HEK293 (cell line): Measurements from ENCODE around the gene TUT4.

ENCODE experiments used
- CTCF ChIA-PET: fragments of 350-600 bp; formaldehyde crosslinking; extraction: SDS; loops from one replicate; lab custom pipeline; 2021; ENCODE audit warnings: antibody characterized with exemption; lab: Yijun Ruan, JAX
- POLR2A ChIA-PET: fragments of 300-600 bp; formaldehyde crosslinking; extraction: SDS; loops from one replicate; lab custom pipeline; 2020; ENCODE audit warnings: antibody characterized with exemption, inconsistent platforms; lab: Yijun Ruan, JAX
- H3K27ac ChIP-seq: fragments of 200-500 bp; sonication (Bioruptor generic); 2 replicates; pipeline ENCODE4 v1.5.1; 2014; ENCODE audit warnings: low read depth, low read length, control low read depth, inconsistent platforms; ENCODE audit errors: extremely low read depth
- H3K36me3 ChIP-seq, 2 experiments: fragments of 200-500 bp in 1 of 2; sonication (Bioruptor generic) in 1 of 2; 1 replicate in 1 of 2; 2 replicates in 1 of 2; pipeline ENCODE4 v1.5.1; 2014 to 2017; ENCODE audit warnings: inconsistent platforms in 2 of 2, low read length in 2 of 2; ENCODE audit not compliant: control insufficient read depth in 2 of 2, insufficient read depth in 1 of 2
- H3K4me1 ChIP-seq: fragments of 200-500 bp; sonication (Bioruptor generic); 2 replicates; pipeline ENCODE4 v1.5.1; 2014; ENCODE audit warnings: mild to moderate bottlenecking, low read length, inconsistent platforms; ENCODE audit not compliant: control insufficient read depth, insufficient read depth
- H3K4me3 ChIP-seq: 2 replicates; pipeline ENCODE4 v1.5.1; 2011; ENCODE audit warnings: low read depth, mild to moderate bottlenecking, control low read depth, low read length, moderate library complexity
- H3K9me3 ChIP-seq: fragments of 200-500 bp; sonication (Bioruptor generic); 2 replicates; pipeline ENCODE4 v1.5.1; 2014; ENCODE audit warnings: low read depth, low read length, inconsistent platforms; ENCODE audit not compliant: control insufficient read depth, insufficient read depth
- ATF2 ChIP-seq: fragments of 450-650 bp; formaldehyde crosslinking; IDR thresholded peaks from 2 replicates; pipeline ENCODE4 v1.5.1; 2016; ENCODE audit warnings: missing biosample characterization, missing genetic modification characterization, low read depth
- GLI4 ChIP-seq: fragments of 450-650 bp; formaldehyde crosslinking; IDR thresholded peaks from 2 replicates; pipeline ENCODE4 v1.5.1; 2016; ENCODE audit warnings: missing biosample characterization, missing genetic modification characterization
- KLF10 ChIP-seq: fragments of 450-650 bp; IDR thresholded peaks from 2 replicates; pipeline ENCODE4 v1.5.1; 2018; ENCODE audit warnings: missing biosample characterization, mild to moderate bottlenecking, missing genetic modification characterization
- MZF1 ChIP-seq: fragments of 450-650 bp; formaldehyde crosslinking; IDR thresholded peaks from 2 replicates; pipeline ENCODE4 v1.5.1; 2017; ENCODE audit warnings: missing biosample characterization, missing genetic modification characterization, borderline replicate concordance
- OSR2 ChIP-seq: fragments of 450-650 bp; formaldehyde crosslinking; IDR thresholded peaks from 2 replicates; pipeline ENCODE4 v1.5.1; 2016; ENCODE audit warnings: missing biosample characterization, missing genetic modification characterization
- PRDM1 ChIP-seq: fragments of 450-650 bp; formaldehyde crosslinking; IDR thresholded peaks from 2 replicates; pipeline ENCODE4; 2016; ENCODE audit warnings: missing biosample characterization, missing genetic modification characterization
- SCRT1 ChIP-seq: fragments of 450-650 bp; formaldehyde crosslinking; IDR thresholded peaks from 2 replicates; pipeline ENCODE4 v1.5.1; 2016; ENCODE audit warnings: missing biosample characterization, missing genetic modification characterization, borderline replicate concordance
- SETDB1 ChIP-seq: IDR thresholded peaks from one replicate; pipeline ENCODE4 v1.6.1; 2017; ENCODE audit warnings: mild to moderate bottlenecking, low read length, moderate library complexity, mixed read lengths; ENCODE audit not compliant: insufficient read length
- TSHZ1 ChIP-seq: fragments of 450-650 bp; formaldehyde crosslinking; IDR thresholded peaks from 2 replicates; pipeline ENCODE4 v1.5.1; 2016; ENCODE audit warnings: missing biosample characterization, missing genetic modification characterization, borderline replicate concordance
- WT1 ChIP-seq: fragments of 450-650 bp; formaldehyde crosslinking; IDR thresholded peaks from 2 replicates; pipeline ENCODE4 v1.5.1; 2016; ENCODE audit warnings: missing biosample characterization, missing genetic modification characterization
- ZBTB1 ChIP-seq: fragments of 450-650 bp; formaldehyde crosslinking; IDR thresholded peaks from 2 replicates; pipeline ENCODE4 v1.5.1; 2016; ENCODE audit warnings: missing biosample characterization, missing genetic modification characterization
- ZBTB17 ChIP-seq: fragments of 450-650 bp; formaldehyde crosslinking; IDR thresholded peaks from 2 replicates; pipeline ENCODE4 v1.5.1; 2016; ENCODE audit warnings: missing biosample characterization, missing genetic modification characterization
- ZNF132 ChIP-seq: fragments of 450-650 bp; formaldehyde crosslinking; IDR thresholded peaks from 2 replicates; pipeline ENCODE4 v1.5.1; 2017; ENCODE audit warnings: missing biosample characterization, missing genetic modification characterization, borderline replicate concordance
- ZNF155 ChIP-seq: fragments of 450-650 bp; formaldehyde crosslinking; IDR thresholded peaks from 2 replicates; pipeline ENCODE4 v1.5.1; 2016; ENCODE audit warnings: missing biosample characterization, missing genetic modification characterization
- ZNF184 ChIP-seq: fragments of 450-650 bp; IDR thresholded peaks from 2 replicates; pipeline ENCODE4 v1.5.1; 2018; ENCODE audit warnings: missing biosample characterization, mild to moderate bottlenecking, missing genetic modification characterization
- ZNF239 ChIP-seq: fragments of 450-650 bp; formaldehyde crosslinking; IDR thresholded peaks from 2 replicates; pipeline ENCODE4 v1.5.1; 2016; ENCODE audit warnings: missing biosample characterization, missing genetic modification characterization
- ZNF274 ChIP-seq, 2 experiments: fragments of 200-500 bp in 1 of 2; fragments of 450-650 bp in 1 of 2; sonication (Bioruptor generic) in 1 of 2; formaldehyde crosslinking in 1 of 2; IDR thresholded peaks; 2 replicates each; pipeline versions ENCODE4 v1.5.1 to v1.6.1; 2014 to 2016; ENCODE audit warnings: borderline replicate concordance in 1 of 2, inconsistent platforms in 1 of 2, low read length in 1 of 2, missing biosample characterization in 1 of 2, missing genetic modification characterization in 1 of 2
- ZNF350 ChIP-seq: fragments of 450-650 bp; formaldehyde crosslinking; IDR thresholded peaks from 2 replicates; pipeline ENCODE4 v1.5.0; 2017; ENCODE audit warnings: missing biosample characterization, mild to moderate bottlenecking, missing genetic modification characterization
- ZNF366 ChIP-seq: fragments of 450-650 bp; formaldehyde crosslinking; conservative IDR thresholded peaks from 2 replicates; pipeline ENCODE4 v1.5.1; 2016; ENCODE audit warnings: missing biosample characterization, missing genetic modification characterization
- ZNF416 ChIP-seq: fragments of 450-650 bp; formaldehyde crosslinking; IDR thresholded peaks from 2 replicates; pipeline ENCODE4 v1.5.1; 2016; ENCODE audit warnings: missing biosample characterization, missing genetic modification characterization
- ZNF423 ChIP-seq: fragments of 450-650 bp; formaldehyde crosslinking; IDR thresholded peaks from 2 replicates; pipeline ENCODE4 v1.5.1; 2016; ENCODE audit warnings: missing biosample characterization, missing genetic modification characterization
- ZNF521 ChIP-seq: fragments of 450-650 bp; formaldehyde crosslinking; IDR thresholded peaks from 2 replicates; pipeline ENCODE4 v1.5.1; 2017; ENCODE audit warnings: missing biosample characterization, mild to moderate bottlenecking, missing genetic modification characterization
- ZNF529 ChIP-seq: fragments of 450-650 bp; formaldehyde crosslinking; IDR thresholded peaks from 2 replicates; pipeline ENCODE4 v1.5.1; 2017; ENCODE audit warnings: missing genetic modification characterization, missing biosample characterization; ENCODE audit not compliant: insufficient replicate concordance
- ZNF558 ChIP-seq: fragments of 450-650 bp; formaldehyde crosslinking; IDR thresholded peaks from 2 replicates; pipeline ENCODE4 v1.5.1; 2016; ENCODE audit warnings: missing biosample characterization, missing genetic modification characterization
- ZNF585B ChIP-seq: fragments of 450-650 bp; formaldehyde crosslinking; IDR thresholded peaks from 2 replicates; pipeline ENCODE4 v1.5.1; 2016; ENCODE audit warnings: missing biosample characterization, missing genetic modification characterization
- ZNF610 ChIP-seq: fragments of 450-650 bp; formaldehyde crosslinking; IDR thresholded peaks from 2 replicates; pipeline ENCODE4 v1.5.1; 2016; ENCODE audit warnings: missing biosample characterization, missing genetic modification characterization, borderline replicate concordance
- ZNF629 ChIP-seq: fragments of 450-650 bp; formaldehyde crosslinking; IDR thresholded peaks from 2 replicates; pipeline ENCODE4 v1.5.1; 2017; ENCODE audit warnings: missing biosample characterization, missing genetic modification characterization
- ZNF658 ChIP-seq: fragments of 450-650 bp; formaldehyde crosslinking; IDR thresholded peaks from 2 replicates; pipeline ENCODE4; 2016; ENCODE audit warnings: missing biosample characterization, missing genetic modification characterization
- ZNF664 ChIP-seq: fragments of 450-650 bp; formaldehyde crosslinking; IDR thresholded peaks from 2 replicates; pipeline ENCODE4 v1.5.1; 2016; ENCODE audit warnings: missing biosample characterization, missing genetic modification characterization
- ZNF747 ChIP-seq: fragments of 450-650 bp; formaldehyde crosslinking; IDR thresholded peaks from 2 replicates; pipeline ENCODE4 v1.5.1; 2016; ENCODE audit warnings: missing biosample characterization, missing genetic modification characterization
- ZNF768 ChIP-seq: fragments of 450-650 bp; formaldehyde crosslinking; IDR thresholded peaks from 2 replicates; pipeline ENCODE4 v1.5.1; 2018; ENCODE audit warnings: missing biosample characterization, mild to moderate bottlenecking, missing genetic modification characterization
- ZNF792 ChIP-seq: fragments of 450-650 bp; formaldehyde crosslinking; IDR thresholded peaks from 2 replicates; pipeline ENCODE4 v1.5.1; 2016; ENCODE audit warnings: missing biosample characterization, missing genetic modification characterization

TUT4 gene

GRCh38 chr1:52444463-52444862, 108.4 kb downstream of the TUT4 start:
- no peak overlapping the region for H3K4me3 ChIP-seq
- no peak overlapping the region for H3K27ac ChIP-seq
- POLR2A ChIA-PET = no interaction called here
- no peak for TF ChIP-seq ZNF585B
- TF ChIP-seq ZBTB17 (tag by site-specific recombination) = no peak
- TF ChIP-seq ZNF558 (tag by site-specific recombination) = no peak
- TF ChIP-seq ATF2 (tag by site-specific recombination) = no peak
- no peak for TF ChIP-seq OSR2 (tag by site-specific recombination)
- TF ChIP-seq ZNF366 = no peak
- TF ChIP-seq ZNF768 (tag by site-specific recombination) = no peak
- no peak for TF ChIP-seq ZNF132 (tag by site-specific recombination)
- TF ChIP-seq GLI4 (tag by site-specific recombination) = no peak
- no peak for TF ChIP-seq ZNF239 (tag by site-specific recombination)
- TF ChIP-seq SETDB1 = no peak
- no peak for TF ChIP-seq ZNF155 (tag by site-specific recombination)
- no peak for TF ChIP-seq KLF10 (tag by site-specific recombination)
- no peaks in the 10 kb centered on the region for H3K9me3 ChIP-seq
- CTCF ChIA-PET = no interaction called here
- no peaks in the 10 kb centered on the region for H3K4me1 ChIP-seq
- H3K36me3 ChIP-seq = peaks cover 26 to 65% of the 10 kb centered on the region in 2 experiments

- CTCF ChIA-PET = no interaction called here
- POLR2A ChIA-PET = no interaction called here
- Histone ChIP-seq H3K4me1 (no peaks in the 10 kb centered on the region), H3K9me3 (no peaks in the 10 kb centered on the region), H3K27ac (no peak overlapping the region), H3K36me3 (peaks cover 15 to 82% of the 10 kb centered on the region in 2 experiments; a peak in 2 of 3 replicates), H3K4me3 (no peak overlapping the region)
- TF ChIP-seq MZF1 (tag by site-specific recombination) (no peak), ZNF747 (tag by site-specific recombination) (no peak), ZNF529 (tag by site-specific recombination) (no peak), ZNF521 (tag by site-specific recombination) (no peak), ZNF416 (no peak)
These were observed 112.9 kb downstream of the TUT4 start for GRCh38 chr1:52439976-52440375.

- H3K4me3 ChIP-seq = no peak overlapping the region
- TF ChIP-seq SCRT1 (tag by site-specific recombination) = no peak
- TF ChIP-seq ZNF423 (tag by site-specific recombination) = no peak
- no peak for TF ChIP-seq ZNF350 (tag by site-specific recombination)
- TF ChIP-seq ZBTB1 (tag by site-specific recombination) = no peak
- no peak for TF ChIP-seq ZNF792 (tag by site-specific recombination)
- TF ChIP-seq ZNF274 (IDR thresholded peaks at IDR 0.05; ENCODE audit: low read length) = no peak
- TF ChIP-seq ZNF274 (tag by site-specific recombination; IDR thresholded peaks at IDR 0.05; ENCODE audit: borderline replicate concordance) = no peak
- no peak for TF ChIP-seq WT1 (tag by site-specific recombination)
- TF ChIP-seq ZNF629 (tag by site-specific recombination) = no peak
- no peak for TF ChIP-seq TSHZ1 (tag by site-specific recombination)
- no peak for TF ChIP-seq ZNF184 (tag by site-specific recombination)
- TF ChIP-seq ZNF610 = no peak
- TF ChIP-seq PRDM1 (tag by site-specific recombination) = no peak
- TF ChIP-seq ZNF664 (tag by site-specific recombination) = no peak
- TF ChIP-seq ZNF658 (tag by site-specific recombination) = no peak
These were observed 116.1 kb downstream of the TUT4 start for GRCh38 chr1:52436817-52437216.

More at GRCh38 chr1:52436817-52437216, 116.1 kb downstream of the TUT4 start:
- ChIA-PET CTCF (no interaction called here), POLR2A (no interaction called here)
- peaks cover 22 to 89% of the 10 kb centered on the region in 2 experiments for H3K36me3 ChIP-seq
- no peaks in the 10 kb centered on the region for H3K9me3 ChIP-seq
- H3K4me1 ChIP-seq = no peaks in the 10 kb centered on the region
- no peak overlapping the region for H3K27ac ChIP-seq
